ENCODE measurements around the gene ASCC3.

Gene ASCC3

GRCh38 chr6:100470422-100471120 lies 410.6 kb downstream of the ASCC3 start:
- H3K27me3 ChIP-seq (ENCODE audit: insufficient read depth, insufficient read length): peaks cover 24% of the 10 kb centered on the region
- no peak overlapping the region for H3K4me3 ChIP-seq (ENCODE audit: insufficient read length, low read depth)

DNA sequence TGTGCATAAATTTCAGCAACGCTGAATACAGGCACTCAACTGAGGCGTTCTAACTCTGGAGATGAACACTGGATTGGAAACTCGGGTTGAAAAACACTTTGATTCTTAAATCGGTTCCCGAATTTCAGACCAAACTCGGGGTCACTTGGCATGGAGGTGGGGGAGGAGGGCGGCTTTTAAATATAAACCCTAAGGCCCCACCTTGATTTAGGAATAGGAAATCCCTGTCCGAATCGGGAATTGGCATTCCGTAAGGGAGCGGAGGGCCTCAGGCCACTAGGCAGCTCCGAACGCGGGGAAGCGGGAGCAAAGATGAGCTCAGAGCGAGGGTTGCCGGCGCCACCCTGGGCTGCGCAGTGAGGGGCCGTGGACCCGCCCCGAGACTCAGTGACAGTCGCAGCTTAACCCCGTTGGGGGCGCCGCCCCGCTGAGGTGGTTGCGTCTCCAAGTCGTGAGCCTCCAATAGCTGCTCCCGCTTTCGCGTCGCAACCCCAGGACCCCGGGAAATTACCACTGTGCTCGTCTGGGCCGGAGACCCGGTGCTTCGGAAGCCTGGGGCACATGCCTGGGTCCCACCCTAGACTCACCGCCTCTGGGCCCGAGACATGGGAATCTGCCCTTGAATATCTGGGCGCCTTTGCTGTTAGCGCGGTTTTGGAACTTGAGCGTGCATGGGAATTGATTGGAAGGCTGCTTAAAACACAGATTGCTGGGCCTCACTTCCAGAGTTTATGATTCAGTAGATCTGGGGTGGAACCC lies 411.8 kb downstream of the ASCC3 start:
- TF ChIP-seq YY1 (IDR thresholded peaks at IDR 0.05; ENCODE audit: insufficient read depth, insufficient read length): no peak
- TF ChIP-seq SUZ12 (IDR thresholded peaks at IDR 0.05; ENCODE audit: extremely low read depth, insufficient read depth, insufficient read length): no peak
- no peak for TF ChIP-seq ZNF274 (IDR thresholded peaks at IDR 0.05; ENCODE audit: low read depth, low read length)
- H3K27me3 ChIP-seq (ENCODE audit: insufficient read depth, insufficient read length): peaks cover 37% of the 10 kb centered on the region
- H3K36me3 ChIP-seq (ENCODE audit: insufficient read depth, insufficient read length, low read length): no peaks in the 10 kb centered on the region
- no peak for DNase-seq (ENCODE audit: low read depth, low spot score)
- no peaks in the 10 kb centered on the region for H3K9me3 ChIP-seq (ENCODE audit: insufficient read depth, low read length)
- no peak overlapping the region for H3K9ac ChIP-seq (ENCODE audit: insufficient read length, low read depth)
- no peaks in the 10 kb centered on the region for H3K4me1 ChIP-seq (ENCODE audit: insufficient read depth, insufficient read length)
- H3K4me3 ChIP-seq (ENCODE audit: insufficient read length, low read depth): no peak overlapping the region

More at GRCh38 chr6:100470422-100471120, 410.6 kb downstream of the ASCC3 start:
- Histone ChIP-seq H3K36me3 (ENCODE audit: insufficient read depth, insufficient read length, low read length) (no peaks in the 10 kb centered on the region), H3K9me3 (ENCODE audit: insufficient read depth, low read length) (no peaks in the 10 kb centered on the region), H3K9ac (ENCODE audit: insufficient read length, low read depth) (no peak overlapping the region), H3K4me1 (ENCODE audit: insufficient read depth, insufficient read length) (no peaks in the 10 kb centered on the region)
- TF ChIP-seq YY1 (IDR thresholded peaks at IDR 0.05; ENCODE audit: insufficient read depth, insufficient read length): no peak
- no peak for TF ChIP-seq ZNF274 (IDR thresholded peaks at IDR 0.05; ENCODE audit: low read depth, low read length)
- no peak for TF ChIP-seq SUZ12 (IDR thresholded peaks at IDR 0.05; ENCODE audit: extremely low read depth, insufficient read depth, insufficient read length)
- no peak for DNase-seq (ENCODE audit: low read depth, low spot score)

DNA sequence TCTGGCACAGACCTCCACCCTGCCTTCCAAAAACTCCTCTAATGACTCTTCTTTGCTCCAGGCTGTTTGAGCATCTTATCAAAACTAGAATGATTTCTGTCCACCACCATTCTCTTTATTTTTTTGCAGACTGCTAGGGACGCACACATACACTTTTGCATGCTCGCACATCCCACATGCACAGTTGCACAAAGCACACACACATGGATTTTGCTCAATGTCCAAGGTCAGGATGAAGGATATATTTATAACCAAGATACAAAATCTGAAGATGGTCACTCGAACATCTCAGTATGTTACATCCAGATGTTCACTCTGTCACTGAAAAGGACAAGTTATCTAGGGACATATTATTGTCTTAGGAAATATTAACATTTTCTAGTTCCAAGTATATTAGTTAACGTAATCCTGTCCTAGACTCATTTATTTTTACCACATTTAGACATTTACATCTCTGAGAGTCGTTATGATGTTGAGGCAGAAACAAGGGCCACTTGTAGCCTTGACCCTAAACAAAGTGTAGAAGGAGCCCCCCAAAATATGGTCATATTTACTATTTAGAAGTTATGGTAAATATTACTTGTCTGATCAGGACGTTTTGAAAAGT lies 413.0 kb downstream of the ASCC3 start:
- H3K36me3 ChIP-seq (ENCODE audit: insufficient read depth, insufficient read length, low read length): no peaks in the 10 kb centered on the region
- no peaks in the 10 kb centered on the region for H3K4me1 ChIP-seq (ENCODE audit: insufficient read depth, insufficient read length)
- TF ChIP-seq SUZ12 (IDR thresholded peaks at IDR 0.05; ENCODE audit: extremely low read depth, insufficient read depth, insufficient read length) (no peak), ZNF274 (IDR thresholded peaks at IDR 0.05; ENCODE audit: low read depth, low read length) (no peak), YY1 (IDR thresholded peaks at IDR 0.05; ENCODE audit: insufficient read depth, insufficient read length) (no peak)
- H3K9me3 ChIP-seq (ENCODE audit: insufficient read depth, low read length): no peaks in the 10 kb centered on the region
- no peak overlapping the region for H3K4me3 ChIP-seq (ENCODE audit: insufficient read length, low read depth)
- no peak for DNase-seq (ENCODE audit: low read depth, low spot score)
- no peak overlapping the region for H3K9ac ChIP-seq (ENCODE audit: insufficient read length, low read depth)
- H3K27me3 ChIP-seq (ENCODE audit: insufficient read depth, insufficient read length): peaks cover 48% of the 10 kb centered on the region

GRCh38 chr6:100467129-100468015 lies 413.8 kb downstream of the ASCC3 start:
- Histone ChIP-seq H3K9me3 (ENCODE audit: insufficient read depth, low read length) (no peaks in the 10 kb centered on the region), H3K27me3 (ENCODE audit: insufficient read depth, insufficient read length) (peaks cover 56% of the 10 kb centered on the region), H3K9ac (ENCODE audit: insufficient read length, low read depth) (no peak overlapping the region), H3K36me3 (ENCODE audit: insufficient read depth, insufficient read length, low read length) (no peaks in the 10 kb centered on the region), H3K4me3 (ENCODE audit: insufficient read length, low read depth) (no peak overlapping the region), H3K4me1 (ENCODE audit: insufficient read depth, insufficient read length) (no peaks in the 10 kb centered on the region)
- TF ChIP-seq ZNF274 (IDR thresholded peaks at IDR 0.05; ENCODE audit: low read depth, low read length) (no peak), SUZ12 (IDR thresholded peaks at IDR 0.05; ENCODE audit: extremely low read depth, insufficient read depth, insufficient read length) (no peak), YY1 (IDR thresholded peaks at IDR 0.05; ENCODE audit: insufficient read depth, insufficient read length) (no peak)
- no peak for DNase-seq (ENCODE audit: low read depth, low spot score)

DNA sequence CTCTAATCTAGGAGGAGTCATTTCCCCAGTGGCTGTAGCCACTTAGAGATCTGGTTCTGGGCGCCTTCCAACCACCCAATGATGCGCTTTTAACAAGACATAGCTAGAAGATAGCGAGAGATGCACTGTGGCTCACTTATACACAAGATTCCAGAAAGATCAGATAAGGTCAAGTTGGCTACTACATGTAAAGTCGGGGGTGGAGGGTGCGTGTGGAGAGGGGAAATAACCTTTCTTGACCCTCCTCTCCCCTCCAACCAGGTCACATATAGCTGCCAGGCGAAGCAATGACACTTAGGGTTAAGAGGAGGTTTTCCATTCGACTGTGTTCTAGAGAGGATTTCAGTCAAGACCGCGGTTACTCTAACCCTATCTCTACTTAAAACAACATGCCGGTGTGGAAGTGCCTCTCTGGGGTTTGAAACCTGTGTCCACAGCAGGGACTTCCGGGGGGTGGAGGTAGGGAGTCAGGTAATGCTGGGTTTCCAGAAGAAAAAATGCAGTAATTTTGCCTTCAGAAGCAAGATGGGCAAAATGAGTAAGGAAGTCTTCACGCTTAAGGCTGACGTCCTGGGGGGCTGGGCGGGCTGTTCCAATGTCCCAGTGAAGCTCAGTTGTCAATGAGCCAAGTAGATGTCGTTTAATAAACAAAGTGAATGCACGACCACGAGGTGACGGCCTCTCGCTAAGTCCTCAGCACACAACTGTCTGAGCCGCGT lies 414.6 kb downstream of the ASCC3 start:
- H3K4me1 ChIP-seq (ENCODE audit: insufficient read depth, insufficient read length): no peaks in the 10 kb centered on the region
- no peak for DNase-seq (ENCODE audit: low read depth, low spot score)
- peaks cover 64% of the 10 kb centered on the region for H3K27me3 ChIP-seq (ENCODE audit: insufficient read depth, insufficient read length)
- H3K9me3 ChIP-seq (ENCODE audit: insufficient read depth, low read length): no peaks in the 10 kb centered on the region
- TF ChIP-seq ZNF274 (IDR thresholded peaks at IDR 0.05; ENCODE audit: low read depth, low read length) (no peak), YY1 (IDR thresholded peaks at IDR 0.05; ENCODE audit: insufficient read depth, insufficient read length) (no peak), SUZ12 (IDR thresholded peaks at IDR 0.05; ENCODE audit: extremely low read depth, insufficient read depth, insufficient read length) (peak; percentile 15)
- H3K4me3 ChIP-seq (ENCODE audit: insufficient read length, low read depth): no peak overlapping the region
- no peaks in the 10 kb centered on the region for H3K36me3 ChIP-seq (ENCODE audit: insufficient read depth, insufficient read length, low read length)
- no peak overlapping the region for H3K9ac ChIP-seq (ENCODE audit: insufficient read length, low read depth)

DNA sequence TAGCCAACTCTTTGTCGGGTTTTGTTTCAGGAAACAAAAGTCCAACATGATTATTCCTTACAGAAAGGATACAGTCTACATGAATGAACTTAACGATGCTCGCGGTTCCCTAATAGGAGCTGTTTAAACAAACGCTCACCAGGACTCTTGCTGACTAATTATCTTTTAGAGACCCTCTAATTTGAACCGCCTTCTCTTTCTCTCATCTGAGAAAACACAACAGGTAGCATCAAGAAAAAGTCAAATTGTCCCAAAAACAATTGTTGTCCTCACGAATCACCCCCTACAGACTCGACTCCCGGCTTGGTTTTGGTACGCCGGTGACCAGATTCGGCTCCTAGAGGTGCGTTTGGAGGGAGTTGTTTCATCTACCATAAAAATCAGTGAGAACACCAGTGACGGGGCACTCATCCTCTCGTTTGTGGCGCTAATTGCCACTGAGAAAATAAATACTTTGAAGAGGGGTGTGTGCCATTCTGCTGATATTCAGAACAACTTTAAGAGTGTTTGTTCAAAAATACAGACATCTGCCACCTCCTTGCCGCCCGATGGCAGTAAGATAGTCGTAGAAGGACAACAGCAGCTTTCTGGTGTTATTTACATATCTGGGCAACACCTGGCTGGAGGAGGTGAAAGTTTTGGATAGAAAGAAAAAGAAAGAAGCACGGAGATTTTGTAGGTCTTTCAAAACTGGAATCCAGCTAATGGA lies 415.3 kb downstream of the ASCC3 start:
- Histone ChIP-seq H3K27me3 (ENCODE audit: insufficient read depth, insufficient read length) (peaks cover 71% of the 10 kb centered on the region), H3K4me1 (ENCODE audit: insufficient read depth, insufficient read length) (no peaks in the 10 kb centered on the region), H3K9me3 (ENCODE audit: insufficient read depth, low read length) (no peaks in the 10 kb centered on the region), H3K4me3 (ENCODE audit: insufficient read length, low read depth) (no peak overlapping the region), H3K9ac (ENCODE audit: insufficient read length, low read depth) (no peak overlapping the region), H3K36me3 (ENCODE audit: insufficient read depth, insufficient read length, low read length) (no peaks in the 10 kb centered on the region)
- no peak for TF ChIP-seq ZNF274 (IDR thresholded peaks at IDR 0.05; ENCODE audit: low read depth, low read length)
- no peak for TF ChIP-seq SUZ12 (IDR thresholded peaks at IDR 0.05; ENCODE audit: extremely low read depth, insufficient read depth, insufficient read length)
- no peak for TF ChIP-seq YY1 (IDR thresholded peaks at IDR 0.05; ENCODE audit: insufficient read depth, insufficient read length)
- no peak for DNase-seq (ENCODE audit: low read depth, low spot score)
